ENCODE results near the gene ZMPSTE24.
"Not testable (repeated sequence)": the region's sequence is repeated elsewhere in the genome, so short reads cannot be mapped to it uniquely, and the experiment has no call there.

ZMPSTE24 gene

DNA sequence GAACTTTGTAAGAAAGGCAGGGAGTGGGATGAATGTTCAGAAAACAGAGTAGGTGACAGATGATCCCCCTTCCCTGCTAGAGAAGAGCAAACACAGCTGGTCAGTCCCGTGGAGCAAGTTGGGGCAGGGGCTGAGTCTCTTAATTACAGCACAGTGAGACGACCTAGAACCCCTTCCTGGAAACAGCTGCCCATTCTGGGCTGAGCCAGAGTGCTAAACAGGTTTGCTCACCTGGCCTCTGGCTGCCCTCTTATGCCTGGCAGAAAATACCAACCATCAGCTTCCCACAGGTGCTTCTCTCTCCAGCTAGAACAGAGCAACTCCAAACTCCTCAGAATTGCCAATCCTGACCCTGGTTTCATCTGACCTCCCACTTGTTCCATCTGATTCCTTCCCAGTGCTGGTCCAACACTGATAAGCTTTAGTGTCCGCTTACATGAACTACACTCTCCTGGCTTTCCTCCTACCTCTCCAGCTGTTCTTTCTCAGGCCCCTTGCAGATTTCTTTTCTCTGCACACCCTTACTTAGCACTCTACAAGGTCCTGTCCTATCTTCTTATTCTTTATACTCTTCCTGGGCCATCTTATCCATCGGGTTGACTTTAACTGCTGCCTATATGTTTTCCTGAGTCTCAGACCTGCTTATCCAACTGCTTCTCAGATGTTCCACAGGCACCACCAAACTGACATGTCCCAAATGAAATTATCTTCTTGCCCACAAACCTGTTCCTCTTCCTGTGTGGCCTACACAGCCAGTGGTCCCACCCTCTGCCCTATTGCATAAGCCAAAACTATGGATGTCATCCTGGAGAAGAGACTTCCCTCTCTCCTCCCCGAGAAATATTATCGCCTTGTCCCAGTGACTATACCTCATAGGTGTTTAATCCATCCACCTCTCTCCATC lies 81.6 kb downstream of the ZMPSTE24 start:
- no peak overlapping the region for H3K4me3 ChIP-seq (ENCODE audit: low read depth, low read length)
- DNase-seq (ENCODE audit: low read depth) = no peak
- TF ChIP-seq, protein P1, sequence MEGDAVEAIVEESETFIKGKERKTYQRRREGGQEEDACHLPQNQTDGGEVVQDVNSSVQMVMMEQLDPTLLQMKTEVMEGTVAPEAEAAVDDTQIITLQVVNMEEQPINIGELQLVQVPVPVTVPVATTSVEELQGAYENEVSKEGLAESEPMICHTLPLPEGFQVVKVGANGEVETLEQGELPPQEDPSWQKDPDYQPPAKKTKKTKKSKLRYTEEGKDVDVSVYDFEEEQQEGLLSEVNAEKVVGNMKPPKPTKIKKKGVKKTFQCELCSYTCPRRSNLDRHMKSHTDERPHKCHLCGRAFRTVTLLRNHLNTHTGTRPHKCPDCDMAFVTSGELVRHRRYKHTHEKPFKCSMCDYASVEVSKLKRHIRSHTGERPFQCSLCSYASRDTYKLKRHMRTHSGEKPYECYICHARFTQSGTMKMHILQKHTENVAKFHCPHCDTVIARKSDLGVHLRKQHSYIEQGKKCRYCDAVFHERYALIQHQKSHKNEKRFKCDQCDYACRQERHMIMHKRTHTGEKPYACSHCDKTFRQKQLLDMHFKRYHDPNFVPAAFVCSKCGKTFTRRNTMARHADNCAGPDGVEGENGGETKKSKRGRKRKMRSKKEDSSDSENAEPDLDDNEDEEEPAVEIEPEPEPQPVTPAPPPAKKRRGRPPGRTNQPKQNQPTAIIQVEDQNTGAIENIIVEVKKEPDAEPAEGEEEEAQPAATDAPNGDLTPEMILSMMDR (IDR thresholded peaks at IDR 0.05; ENCODE audit: low read depth, low read length, missing control alignments) = no peak

DNA sequence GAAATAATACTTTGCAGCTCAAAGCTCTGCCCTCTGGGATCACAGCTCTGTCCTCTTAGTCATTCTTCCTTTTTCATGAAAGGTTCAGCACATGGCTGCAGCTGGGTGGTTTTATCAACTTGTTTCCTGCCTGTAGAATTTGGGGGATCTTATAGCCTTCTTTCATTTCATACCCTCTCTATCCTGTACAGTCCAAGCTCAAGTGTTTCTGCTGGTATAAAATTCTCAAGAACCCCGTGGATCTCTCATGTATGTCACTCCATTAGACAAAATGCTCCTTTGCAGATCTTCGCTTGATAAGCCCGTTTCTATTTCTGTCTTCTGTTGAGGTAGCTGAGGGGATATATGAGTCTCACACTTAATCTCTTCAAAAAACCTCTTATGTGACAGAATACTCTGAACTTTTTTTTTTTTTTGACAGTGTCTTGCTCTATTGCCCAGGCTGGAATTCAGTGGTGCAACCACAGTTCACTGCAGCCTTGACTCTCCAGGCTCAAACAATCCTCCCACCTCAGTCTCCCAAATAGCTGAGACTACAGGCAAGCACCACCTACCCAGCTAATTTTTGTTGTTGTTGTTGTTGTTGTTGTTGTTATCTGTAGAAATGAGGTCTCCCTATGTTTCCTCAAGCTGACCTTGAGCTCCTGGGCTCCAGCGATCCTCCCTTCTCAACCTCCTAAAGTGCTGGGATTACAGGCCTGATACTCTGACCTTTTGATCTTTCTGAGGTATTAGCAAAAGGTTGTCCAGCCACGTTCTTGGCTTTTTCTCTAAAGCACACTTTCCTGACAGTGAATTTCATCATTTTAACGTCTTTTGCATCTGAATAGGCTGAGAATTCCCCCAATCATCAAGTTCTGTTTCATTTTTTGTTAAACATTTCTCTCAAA lies 83.7 kb downstream of the ZMPSTE24 start:
- H3K4me3 ChIP-seq (ENCODE audit: low read depth, low read length) = no peak overlapping the region
- DNase-seq (ENCODE audit: low read depth) = no peak
- TF ChIP-seq, protein P1 (IDR thresholded peaks at IDR 0.05; ENCODE audit: low read depth, low read length, missing control alignments) = no peak

DNA sequence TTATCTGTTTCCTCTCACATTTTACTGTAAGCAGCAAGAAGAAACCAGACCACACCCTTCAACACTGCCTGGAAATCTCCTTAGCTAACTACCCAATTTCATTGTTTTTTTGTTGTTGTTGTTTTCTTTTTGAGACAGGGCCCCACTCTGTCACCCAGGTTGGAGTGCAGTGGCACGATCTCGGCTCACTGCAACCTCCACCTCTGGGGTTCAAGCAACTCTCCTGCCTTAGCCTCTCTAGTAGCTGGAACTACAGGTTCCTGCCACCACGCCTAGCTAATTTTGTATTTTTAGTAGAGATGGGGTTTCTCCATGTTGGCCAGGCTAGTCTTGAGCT lies 84.3 kb downstream of the ZMPSTE24 start:
- not testable (repeated sequence) for DNase-seq (ENCODE audit: low read depth); H3K4me3 ChIP-seq (ENCODE audit: low read depth, low read length)
